D721Med (cell line): Measurements from ENCODE around the gene ECPAS.
"Not testable (repeated sequence)": the region's sequence is repeated elsewhere in the genome, so short reads cannot be mapped to it uniquely, and the experiment has no call there.

Experiments
- DNase-seq: peaks from one replicate; pipeline ENCODE4 v3.0.0; 2011; ENCODE audit warnings: low spot score; ENCODE audit not compliant: insufficient read length
- FAIRE-seq: peaks from 2 replicates; lab custom pipeline; 2011; peaks lifted over from hg19 to GRCh38; lab: Jason Lieb, UNC
- CTCF ChIP-seq: IDR thresholded peaks from 2 replicates; pipeline ENCODE4 v1.5.1; 2012; ENCODE audit warnings: mild to moderate bottlenecking, control low read depth; ENCODE audit not compliant: insufficient read depth; ENCODE audit errors: missing control alignments

Gene ECPAS

DNA sequence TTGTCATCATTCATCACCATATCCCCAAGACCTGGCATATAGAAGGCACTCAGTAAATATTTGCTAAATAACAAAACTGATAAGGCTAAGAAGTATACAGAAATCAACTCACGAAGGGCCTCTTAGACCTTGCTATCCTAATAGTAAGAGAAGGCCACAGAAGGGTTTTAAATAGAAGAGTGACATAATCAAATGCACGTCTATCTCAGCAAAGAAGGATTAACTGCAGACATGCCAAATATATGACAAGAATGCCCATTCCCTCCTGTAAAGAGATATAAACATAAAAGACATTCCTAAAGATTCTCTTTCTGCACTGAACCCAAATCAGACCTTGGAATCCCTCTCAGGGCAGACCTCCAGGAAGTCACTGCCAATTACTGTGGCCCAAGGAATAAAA is 34.1 kb downstream of the ECPAS start:
- DNase-seq (no peak), FAIRE-seq (no peak)
- TF ChIP-seq CTCF = no peak

GRCh38 chr9:111449705-111450104 is 34.5 kb downstream of the ECPAS start:
- no peak for TF ChIP-seq CTCF
- DNase-seq = no peak
- no peak for FAIRE-seq

DNA sequence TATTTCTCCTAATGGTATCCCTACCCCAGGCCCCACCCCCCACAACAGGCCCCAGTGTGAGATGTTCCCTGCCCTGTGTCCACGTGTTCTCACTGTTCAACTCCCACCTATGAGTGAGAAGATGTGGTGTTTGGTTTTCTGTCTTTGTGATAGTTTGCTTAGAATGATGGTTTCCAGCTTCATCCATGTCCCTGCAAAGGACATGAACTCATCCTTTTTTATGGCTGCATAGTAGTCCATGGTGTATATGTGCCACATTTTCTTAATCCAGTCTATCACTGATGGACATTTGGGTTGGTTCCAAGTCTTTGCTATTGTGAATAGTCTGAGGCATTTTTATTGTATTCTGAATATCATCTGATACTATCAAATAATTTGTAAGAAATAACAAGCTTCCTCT is 38.4 kb downstream of the ECPAS start:
- not testable (repeated sequence) for DNase-seq, FAIRE-seq

DNA sequence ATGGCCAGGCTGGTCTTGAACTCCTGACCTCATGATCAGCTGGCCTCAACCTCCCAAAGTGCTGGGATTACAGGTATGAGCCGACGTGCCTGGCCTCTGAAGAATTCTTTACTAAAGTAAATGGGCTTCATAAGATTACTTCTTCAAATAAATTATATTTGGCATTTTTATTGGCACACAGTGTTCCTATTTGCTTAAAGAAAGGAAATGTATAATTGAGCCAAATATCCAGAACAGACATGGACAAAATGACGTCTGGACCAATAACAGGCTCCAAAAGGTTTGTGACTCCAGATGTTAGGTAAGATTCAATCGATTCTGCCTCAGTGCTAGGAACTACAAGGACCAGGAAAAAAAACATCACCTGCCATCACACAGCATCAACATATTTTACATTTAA is 40.7 kb downstream of the ECPAS start:
- no peak for TF ChIP-seq CTCF
- DNase-seq = no peak
- FAIRE-seq = no peak

DNA sequence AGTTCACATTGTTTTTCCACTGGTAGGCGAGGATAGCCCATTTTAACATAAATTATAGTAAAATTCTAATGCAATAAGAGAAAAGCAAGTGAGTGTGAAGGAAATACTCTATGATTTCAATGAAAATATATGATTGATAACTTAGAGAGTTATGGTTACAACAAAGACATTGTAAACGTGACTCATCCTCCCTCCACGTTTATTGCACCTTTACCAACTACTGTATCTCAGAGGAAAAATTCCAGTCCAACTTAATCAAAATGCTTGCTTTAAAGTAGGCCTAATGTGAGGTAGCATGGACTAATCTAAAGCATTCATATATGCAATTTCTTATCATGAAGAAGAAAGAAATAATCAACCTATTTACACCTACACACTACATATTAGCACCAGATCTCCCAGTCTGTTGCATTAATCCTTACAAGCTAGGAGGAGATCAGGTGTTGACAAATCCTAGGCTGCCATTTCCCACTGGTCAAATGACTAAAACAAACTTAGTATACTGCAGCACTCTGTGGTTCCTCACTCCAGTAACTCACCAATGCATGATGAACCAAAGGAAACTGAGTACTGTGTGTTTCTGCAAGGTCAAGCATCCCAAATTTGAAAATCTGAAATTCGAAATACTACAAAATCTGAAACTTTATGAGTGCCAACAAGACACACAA is 41.7 kb downstream of the ECPAS start:
- DNase-seq (no peak), FAIRE-seq (no peak)
- TF ChIP-seq CTCF = no peak

DNA sequence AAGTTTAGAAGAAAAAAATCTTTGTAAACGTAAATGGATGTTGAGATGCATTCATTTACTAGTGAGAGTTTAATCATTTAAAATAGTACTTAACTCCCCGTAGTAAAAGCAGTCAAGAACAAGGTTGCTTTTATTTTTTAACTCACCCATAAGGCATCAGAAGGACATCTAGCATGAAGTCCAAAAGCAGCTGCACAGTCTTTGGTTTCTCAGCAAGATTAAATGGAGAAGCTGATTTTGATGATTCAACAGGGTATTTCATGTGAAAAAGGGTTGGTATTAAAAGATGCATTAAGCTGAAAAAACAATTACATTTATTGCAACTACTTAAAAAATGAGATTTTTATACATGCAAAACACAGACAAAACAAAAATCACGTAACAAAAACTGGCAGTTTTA is 44.0 kb downstream of the ECPAS start:
- no peak for DNase-seq
- no peak for FAIRE-seq
- TF ChIP-seq CTCF = no peak

DNA sequence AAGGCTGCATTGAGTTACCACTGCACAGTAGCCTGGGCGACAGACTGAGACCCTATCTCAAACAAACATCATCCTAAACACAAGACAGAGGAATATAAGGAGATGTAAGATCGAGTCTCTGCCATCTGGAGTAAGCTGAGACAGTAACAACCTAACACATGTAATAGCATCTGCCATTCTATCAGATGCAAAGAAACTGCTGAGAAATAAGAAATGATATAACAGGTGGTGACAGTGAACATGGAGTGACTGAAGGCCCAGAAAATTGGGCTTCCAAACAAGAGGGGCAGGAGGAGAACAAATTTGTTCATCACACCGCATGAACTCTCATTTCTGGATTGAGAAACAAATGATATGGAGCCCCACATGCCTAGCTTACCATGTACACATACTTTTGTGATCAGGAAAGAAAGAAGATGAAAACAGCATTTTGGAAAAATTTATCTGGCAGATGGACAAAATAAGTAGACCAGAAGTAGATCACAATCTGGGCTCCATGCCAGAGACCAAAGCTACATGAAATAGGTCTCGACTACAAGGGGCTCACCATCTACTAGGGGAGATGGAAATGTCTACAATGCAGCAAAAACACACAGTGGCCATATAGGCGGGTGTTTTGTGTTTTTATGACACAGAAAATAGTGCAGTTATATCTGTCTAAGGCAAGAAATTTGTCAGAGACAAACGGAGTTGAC is 45.5 kb downstream of the ECPAS start:
- no peak for FAIRE-seq
- DNase-seq = no peak

More for the DNA sequence above, 45.5 kb downstream of the ECPAS start:
- TF ChIP-seq CTCF = no peak
